Endothelial cell of umbilical vein (primary cell): ENCODE results near the gene TPM4. TPM values are rescaled to one million over a fixed set of nuclear protein-coding genes. Genes with fewer than 3 reads are reported as not detected.

Source experiments
- BruUV-seq: library from RNA; stranded (reverse); fragments of 400-500 nt; replicated peaks from 2 replicates; lab custom pipeline; 2021; lab: Mats Ljungman, UMichigan
- CTCF ChIA-PET: fragments of 300-600, 350-600 bp; sonication (Branson Sonifier 250); formaldehyde crosslinking; loops from one replicate; lab custom pipeline; 2021; ENCODE audit warnings: antibody characterized with exemption, inconsistent platforms; lab: Charles Lee
- POLR2A ChIA-PET: fragments of 300-600, 350-600 bp; sonication (Branson Sonifier 250); formaldehyde crosslinking; loops from one replicate; lab custom pipeline; 2021; ENCODE audit warnings: antibody characterized with exemption, inconsistent platforms; lab: Charles Lee
- DNase-seq: peaks from one replicate; pipeline ENCODE4 v3.0.0-alpha.2; 2011; ENCODE audit warnings: low read depth, low spot score
- FAIRE-seq: peaks from 2 replicates; lab custom pipeline; 2011; peaks lifted over from hg19 to GRCh38; lab: Jason Lieb, UNC
- H2AFZ ChIP-seq: 2 replicates; pipeline ENCODE4 v1.6.0; 2012; ENCODE audit warnings: low read depth, low read length, control low read depth, inconsistent platforms
- H3K27ac ChIP-seq: 2 replicates; pipeline ENCODE4 v1.5.1; 2011; ENCODE audit warnings: low read depth, mild to moderate bottlenecking, control low read depth, low read length, moderate library complexity; ENCODE audit not compliant: insufficient read depth
- H3K27me3 ChIP-seq, 2 experiments: 2 replicates each; pipeline versions ENCODE4 v1.6.0 to v1.6.1; 2011; ENCODE audit warnings: low read length in 2 of 2, mixed read lengths in 1 of 2; ENCODE audit not compliant: control insufficient read depth in 2 of 2, insufficient read depth in 2 of 2
- H3K36me3 ChIP-seq, 2 experiments: 2 replicates in 1 of 2; 3 replicates in 1 of 2; pipeline ENCODE4 v1.5.1; 2011; ENCODE audit warnings: low read length in 2 of 2, mild to moderate bottlenecking in 1 of 2, moderate library complexity in 1 of 2; ENCODE audit not compliant: control insufficient read depth in 2 of 2, insufficient read depth in 2 of 2; ENCODE audit errors: extremely low read depth in 1 of 2
- H3K4me1 ChIP-seq: 3 replicates; pipeline ENCODE4 v1.5.1; 2011; ENCODE audit warnings: mild to moderate bottlenecking, low read length; ENCODE audit not compliant: control insufficient read depth, insufficient read depth; ENCODE audit errors: extremely low read depth
- H3K4me2 ChIP-seq: 2 replicates; pipeline ENCODE4 v1.6.1; 2011; ENCODE audit warnings: low read length, control low read depth, mixed read lengths; ENCODE audit not compliant: insufficient read depth
- H3K4me3 ChIP-seq, 3 experiments: fragments of 200-600 bp in 1 of 3; sonication (generic), shearing (Covaris generic) in 1 of 3; replicated peaks in 1 of 3; 2 replicates each; pipeline ENCODE4 v1.5.1; 2011 to 2016; ENCODE audit warnings: control low read depth in 3 of 3, low read length in 3 of 3, mild to moderate bottlenecking in 2 of 3, inconsistent platforms in 1 of 3, low read depth in 1 of 3, moderate library complexity in 1 of 3; ENCODE audit not compliant: insufficient read depth in 1 of 3
- H3K79me2 ChIP-seq: 2 replicates; pipeline ENCODE4 v1.6.0; 2012; ENCODE audit warnings: low read length, inconsistent platforms; ENCODE audit not compliant: control insufficient read depth, insufficient read depth
- H3K9ac ChIP-seq: replicated peaks from 2 replicates; pipeline ENCODE3; 2011; ENCODE audit warnings: low read length, control low read depth; ENCODE audit not compliant: insufficient read depth; ENCODE audit errors: extremely low read depth
- H3K9me1 ChIP-seq: replicated peaks from 3 replicates; pipeline ENCODE4 v1.6.0; 2011; ENCODE audit warnings: mild to moderate bottlenecking, low read length; ENCODE audit not compliant: control insufficient read depth, insufficient read depth; ENCODE audit errors: extremely low read depth
- H3K9me3 ChIP-seq: replicated peaks from 2 replicates; pipeline ENCODE4 v1.5.1; 2012; ENCODE audit warnings: low read length, inconsistent platforms; ENCODE audit not compliant: control insufficient read depth, insufficient read depth
- H4K20me1 ChIP-seq: replicated peaks from 2 replicates; pipeline ENCODE3; 2011; ENCODE audit warnings: mild to moderate bottlenecking, low read length; ENCODE audit not compliant: control insufficient read depth, insufficient read depth; ENCODE audit errors: extremely low read depth
- EZH2 ChIP-seq: IDR thresholded peaks from 2 replicates; pipeline ENCODE4 v1.6.1; 2012; ENCODE audit warnings: borderline replicate concordance, low read depth, mild to moderate bottlenecking, moderate library complexity, low read length, inconsistent platforms; ENCODE audit not compliant: severe bottlenecking
- FOS ChIP-seq: IDR thresholded peaks from 2 replicates; pipeline ENCODE4 v1.6.1; 2011; ENCODE audit warnings: mild to moderate bottlenecking, low read length, moderate library complexity, borderline replicate concordance; ENCODE audit not compliant: insufficient read depth
- GATA2 ChIP-seq: IDR thresholded peaks from 2 replicates; pipeline ENCODE4 v1.7.0; 2011; ENCODE audit warnings: low read depth, mild to moderate bottlenecking, moderate library complexity, mixed read lengths, low read length; ENCODE audit not compliant: insufficient read length, insufficient read depth
- JUN ChIP-seq: IDR thresholded peaks from 2 replicates; pipeline ENCODE4 v1.6.1; 2011; ENCODE audit warnings: borderline replicate concordance, low read depth; ENCODE audit not compliant: insufficient read length, insufficient read depth
- MYC ChIP-seq: IDR thresholded peaks from one replicate; pipeline ENCODE4 v1.6.1; 2011; ENCODE audit warnings: mild to moderate bottlenecking, low read depth, low read length
- POLR2A ChIP-seq: IDR thresholded peaks from 2 replicates; pipeline ENCODE4 v1.6.1; 2012; ENCODE audit warnings: low read depth, mild to moderate bottlenecking, control low read depth, low read length
- POLR2AphosphoS5 ChIP-seq: IDR thresholded peaks from 2 replicates; pipeline ENCODE4 v1.6.1; 2012; ENCODE audit warnings: low read depth, mild to moderate bottlenecking, control low read depth, low read length, moderate library complexity; ENCODE audit not compliant: insufficient read depth
- dilution Hi-C: fragments of 300-500 bp; cut with MboI; formaldehyde crosslinking; loops from one replicate; pipeline ENCODE4 v1.15.0; 2019; ENCODE audit warnings: low sequenced_read_pairs; ENCODE audit not compliant: extremely low pct_ligation_motif_present
- intact Hi-C: fragments of 100-400 bp; cut with micrococcal nuclease; formaldehyde crosslinking; loops from one replicate; pipeline ENCODE4 v1.10.0; 2022
- polyA plus RNA-seq, 4 experiments: library from polyadenylated mRNA; depleted of rRNA in 3 of 4; stranded (reverse) in 3 of 4; unstranded in 1 of 4; fragments of >200 nt; gene quantifications; 2 replicates each; pipeline versions ENCODE4 v1.2.1 to v1.2.3, GENCODE V29; 2011 to 2012; ENCODE audit warnings: missing spikeins in 1 of 4
- total RNA-seq: library from RNA; stranded (reverse); gene quantifications from 2 replicates; pipeline ENCODE4 v1.2.3, GENCODE V29; 2021
- TF ChIP-seq, protein P1 (sequence below), 2 donors: IDR thresholded peaks; 1 replicate in 1 of 2; 2 replicates in 1 of 2; pipeline ENCODE4 v1.5.1; 2011; ENCODE audit warnings: low read length in 2 of 2, mild to moderate bottlenecking in 2 of 2, moderate library complexity in 2 of 2, control low read depth in 1 of 2, inconsistent platforms in 1 of 2, low read depth in 1 of 2; ENCODE audit not compliant: insufficient read depth in 1 of 2; ENCODE audit errors: extremely low read depth in 1 of 2
- TF ChIP-seq, protein P2 (sequence below): IDR thresholded peaks from 2 replicates; pipeline ENCODE4 v1.6.1; 2011; ENCODE audit not compliant: insufficient read depth, insufficient read length

The TPM4 gene
- total and polyA plus RNA-seq, 2 donors (not counting 3 experiments of a cell fraction or from before 2014, with no cell fraction given): 430 to 924 TPM

DNA sequence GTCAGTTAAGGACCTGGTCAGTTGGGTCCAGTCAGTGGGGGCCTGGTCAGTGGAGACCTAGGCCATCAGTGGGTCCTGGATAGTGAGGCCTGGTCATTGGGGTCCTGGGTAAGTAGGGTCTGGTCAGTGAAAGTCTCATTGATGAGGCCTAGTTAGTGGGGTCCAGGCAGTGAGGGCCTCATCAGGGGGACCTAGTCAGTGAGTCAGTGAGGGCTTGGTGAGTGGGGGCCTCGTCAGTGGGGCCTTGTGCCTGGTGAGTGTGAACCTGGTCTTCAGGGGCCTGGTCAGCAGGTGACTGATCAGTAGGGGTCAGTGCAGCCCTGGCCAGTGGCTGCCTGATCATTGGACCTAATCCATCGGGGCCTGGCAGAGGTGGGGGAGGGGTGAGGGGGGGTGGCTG is 42.6 kb upstream of the TPM4 start:
- dilution Hi-C loops (no loop called here), intact Hi-C loops (no loop called here)
- Histone ChIP-seq H3K9ac (no peak overlapping the region), H3K27ac (no peak overlapping the region), H3K4me2 (no peak overlapping the region), H3K36me3 (no peaks in the 10 kb centered on the region), H3K4me3 (no peak overlapping the region), H3K9me3 (no peaks in the 10 kb centered on the region), H3K9me1 (no peaks in the 10 kb centered on the region), H2AFZ (no peak overlapping the region), H4K20me1 (no peaks in the 10 kb centered on the region), H3K27me3 (no peaks in the 10 kb centered on the region), H3K4me1 (no peaks in the 10 kb centered on the region), H3K79me2 (no peaks in the 10 kb centered on the region)
- BruUV-seq: no TSS peak
- ChIA-PET POLR2A (no interaction called here), CTCF (no interaction called here)
- DNase-seq (no peak), FAIRE-seq (no peak)
- TF ChIP-seq POLR2AphosphoS5 (no peak), JUN (no peak), FOS (no peak), EZH2 (no peak), POLR2A (no peak), MYC (no peak), GATA2 (no peak)
- TF ChIP-seq, protein P1, sequence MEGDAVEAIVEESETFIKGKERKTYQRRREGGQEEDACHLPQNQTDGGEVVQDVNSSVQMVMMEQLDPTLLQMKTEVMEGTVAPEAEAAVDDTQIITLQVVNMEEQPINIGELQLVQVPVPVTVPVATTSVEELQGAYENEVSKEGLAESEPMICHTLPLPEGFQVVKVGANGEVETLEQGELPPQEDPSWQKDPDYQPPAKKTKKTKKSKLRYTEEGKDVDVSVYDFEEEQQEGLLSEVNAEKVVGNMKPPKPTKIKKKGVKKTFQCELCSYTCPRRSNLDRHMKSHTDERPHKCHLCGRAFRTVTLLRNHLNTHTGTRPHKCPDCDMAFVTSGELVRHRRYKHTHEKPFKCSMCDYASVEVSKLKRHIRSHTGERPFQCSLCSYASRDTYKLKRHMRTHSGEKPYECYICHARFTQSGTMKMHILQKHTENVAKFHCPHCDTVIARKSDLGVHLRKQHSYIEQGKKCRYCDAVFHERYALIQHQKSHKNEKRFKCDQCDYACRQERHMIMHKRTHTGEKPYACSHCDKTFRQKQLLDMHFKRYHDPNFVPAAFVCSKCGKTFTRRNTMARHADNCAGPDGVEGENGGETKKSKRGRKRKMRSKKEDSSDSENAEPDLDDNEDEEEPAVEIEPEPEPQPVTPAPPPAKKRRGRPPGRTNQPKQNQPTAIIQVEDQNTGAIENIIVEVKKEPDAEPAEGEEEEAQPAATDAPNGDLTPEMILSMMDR (IDR thresholded peaks at IDR 0.05; ENCODE audit: extremely low read depth in 1 of 2, insufficient read depth in 1 of 2, low read depth in 1 of 2, low read length in 2 of 2): no peak
- TF ChIP-seq, protein P2, sequence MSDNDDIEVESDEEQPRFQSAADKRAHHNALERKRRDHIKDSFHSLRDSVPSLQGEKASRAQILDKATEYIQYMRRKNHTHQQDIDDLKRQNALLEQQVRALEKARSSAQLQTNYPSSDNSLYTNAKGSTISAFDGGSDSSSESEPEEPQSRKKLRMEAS: no peak
